Stimulated activated CD8-positive, alpha-beta memory T cell treated with anti-CD3 and anti-CD28 coated beads, Interleukin-15, amount 100 ng/mL, for 1 hour (primary cell): ENCODE data around the gene ZBTB5.

ENCODE experiments used
- DNase-seq: peaks from one replicate; pipeline ENCODE4 v3.0.0-alpha.2; 2020; ENCODE audit warnings: low read depth

The ZBTB5 gene

DNA sequence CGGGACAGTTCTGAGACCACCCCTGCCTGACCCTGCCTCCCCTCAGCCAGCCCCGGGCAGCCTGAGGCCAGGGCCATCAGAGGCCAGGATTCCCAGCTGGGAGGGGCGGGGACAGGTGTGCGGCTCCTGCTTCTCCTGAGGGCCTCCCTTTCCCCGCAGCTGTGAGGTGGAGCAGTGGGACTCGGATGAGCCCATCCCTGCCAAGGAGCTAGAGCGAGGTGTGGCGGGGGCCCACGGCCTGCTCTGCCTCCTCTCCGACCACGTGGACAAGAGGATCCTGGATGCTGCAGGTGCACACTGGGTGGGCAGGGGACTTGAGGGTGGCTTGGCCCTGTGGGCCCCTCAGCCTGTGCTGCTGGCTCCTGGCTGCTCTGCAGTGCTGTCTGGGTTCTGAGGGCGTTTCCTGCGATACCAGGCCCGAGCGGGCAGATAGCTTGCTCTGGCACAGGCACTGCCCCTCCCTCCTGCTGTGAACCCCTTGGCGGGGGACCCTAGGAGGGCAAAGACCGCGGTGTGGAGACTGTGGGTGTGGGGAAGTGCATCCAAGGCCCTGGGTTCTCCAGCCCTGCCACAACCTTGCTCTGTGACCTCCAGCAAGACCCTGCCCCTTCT, 40.5 kb downstream of the ZBTB5 start:
- DNase-seq: no peak

DNA sequence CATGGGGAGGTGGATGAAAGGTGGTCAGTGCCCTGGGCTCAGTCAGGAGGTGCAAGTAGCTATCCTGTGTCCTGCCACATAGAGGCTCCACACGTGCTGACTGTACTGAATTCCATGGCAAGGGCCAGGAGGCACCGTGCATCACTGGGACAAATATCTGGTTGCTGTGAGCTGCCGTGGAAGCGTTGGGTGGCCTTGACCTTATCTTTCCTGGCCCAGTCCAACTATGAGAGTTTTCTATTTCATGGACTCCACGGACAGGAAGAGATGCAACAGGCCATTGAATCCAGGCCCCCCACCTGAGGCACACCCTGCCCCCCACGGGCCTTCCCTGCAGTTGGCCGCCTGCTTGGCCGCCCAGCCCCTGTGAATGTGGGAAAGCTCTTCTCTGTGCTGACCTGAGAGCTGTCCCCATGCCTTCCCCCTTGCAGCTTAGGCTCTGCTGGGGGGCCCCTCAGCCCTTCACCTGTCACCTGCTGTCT, 41.0 kb downstream of the ZBTB5 start:
- DNase-seq: no peak

GRCh38 chr9:37423508-37423907, 41.7 kb downstream of the ZBTB5 start:
- no peak for DNase-seq

DNA sequence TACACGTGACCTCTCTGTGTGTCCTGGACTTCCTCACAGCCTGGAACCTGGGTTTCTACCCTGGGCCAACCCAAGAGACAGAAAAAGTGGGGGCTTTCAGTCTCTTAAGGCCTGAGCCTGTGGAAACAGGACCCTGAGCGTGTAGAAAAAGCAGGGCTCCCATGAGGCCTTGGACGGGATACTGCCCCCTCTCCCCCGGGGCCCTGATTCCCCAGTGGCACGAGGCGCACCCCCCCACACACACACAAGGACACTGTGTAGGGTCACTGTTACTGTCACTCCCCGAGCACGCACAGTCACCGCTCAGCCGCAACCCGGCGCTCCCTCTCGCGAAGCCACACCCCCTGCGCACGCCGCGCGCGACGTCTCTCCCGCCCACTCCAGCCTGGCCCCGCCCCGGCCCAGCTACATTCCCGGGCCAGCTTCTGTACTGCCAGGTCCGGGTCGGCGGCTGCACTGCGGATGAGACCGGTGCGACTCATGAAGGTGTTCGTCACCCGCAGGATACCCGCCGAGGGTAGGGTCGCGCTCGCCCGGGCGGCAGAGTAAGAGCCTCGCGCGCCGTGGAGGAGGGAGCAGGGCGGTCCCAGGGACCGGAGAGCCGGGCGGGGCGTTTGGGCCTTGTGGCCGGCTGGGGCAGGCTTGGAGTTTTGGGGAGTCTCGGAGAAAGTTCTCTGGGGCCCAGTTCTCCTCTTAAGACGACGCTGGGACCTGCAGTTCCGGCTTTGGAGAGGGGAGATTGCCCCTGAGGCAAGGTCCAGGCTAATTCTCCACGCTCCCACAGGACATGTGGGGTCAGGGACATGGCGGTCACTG, 42.8 kb downstream of the ZBTB5 start, which contains the start of gene GRHPR:
TSS of gene GRHPR (plus strand) at position 408 of the 816 bp plus-strand sequence. CDS start at position 463, 55 bp downstream.
- DNase-seq: peak; percentile 76

GRCh38 chr9:37421914-37422288, 43.3 kb downstream of the ZBTB5 start:
- no peak for DNase-seq

- DNase-seq: no peak
These were observed 44.7 kb downstream of the ZBTB5 start for GRCh38 chr9:37420271-37421215.

GRCh38 chr9:37419204-37419603, 46.0 kb downstream of the ZBTB5 start:
- DNase-seq: no peak

- DNase-seq: no peak
These were observed 47.2 kb downstream of the ZBTB5 start for GRCh38 chr9:37417857-37418618.

- no peak for DNase-seq
These were observed 47.9 kb downstream of the ZBTB5 start for GRCh38 chr9:37417252-37417803.

DNA sequence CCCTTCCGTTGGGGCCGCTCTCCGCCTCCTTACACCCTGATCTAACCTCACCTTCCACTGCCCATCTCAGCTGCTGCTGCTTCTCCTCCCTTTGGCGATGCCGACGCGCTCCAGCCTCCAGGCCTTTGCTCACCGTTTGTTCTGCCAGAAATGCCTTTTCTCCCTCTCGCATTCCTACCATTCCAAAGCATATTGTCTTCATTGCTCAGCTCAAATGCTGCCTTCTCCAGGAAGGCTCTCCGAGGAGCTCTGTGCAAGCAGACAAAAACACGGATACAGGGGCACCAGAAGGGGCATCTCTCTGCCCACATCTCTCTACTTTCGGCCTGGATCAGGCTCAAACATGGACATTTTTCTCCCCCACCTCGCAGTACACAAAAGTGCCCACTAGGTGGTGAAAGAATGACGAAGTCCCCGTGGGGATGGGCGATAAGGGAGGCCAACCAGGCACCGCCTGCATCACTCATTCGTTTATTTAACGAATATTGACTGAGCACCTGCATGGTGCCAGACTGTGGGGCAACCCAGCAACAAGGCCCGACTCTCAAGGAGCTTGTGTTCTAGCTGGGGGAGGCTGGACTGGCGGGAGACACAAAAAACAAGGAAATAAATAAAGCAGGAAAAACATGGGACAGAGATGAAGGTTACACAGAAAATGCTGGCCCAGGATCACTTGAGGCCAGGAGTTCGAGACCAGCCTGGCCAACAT, 50.1 kb downstream of the ZBTB5 start:
- peak; percentile 62 for DNase-seq

- no peak for DNase-seq
These were observed 50.7 kb downstream of the ZBTB5 start for GRCh38 chr9:37414503-37414943.

DNA sequence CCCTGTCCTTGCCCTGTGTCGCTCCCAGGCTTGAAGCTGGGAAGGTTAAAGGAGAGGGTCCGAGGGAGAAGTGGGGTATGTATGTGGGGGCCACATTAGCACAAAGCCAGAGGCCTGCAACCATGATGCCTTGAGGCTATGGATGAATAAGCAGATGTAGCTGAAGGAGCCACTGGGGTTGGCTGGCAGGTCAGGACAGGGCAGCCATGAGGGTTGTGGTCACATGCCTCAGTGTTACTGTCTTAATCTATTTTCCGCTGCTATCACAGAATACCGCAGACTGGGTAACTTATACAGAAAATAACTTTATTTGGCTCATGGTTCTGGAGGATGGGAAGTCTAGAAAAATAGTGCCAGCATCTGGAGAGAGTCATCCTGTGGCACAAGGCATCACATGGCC, 51.9 kb downstream of the ZBTB5 start:
- no peak for DNase-seq

- DNase-seq: no peak
These were observed 52.7 kb downstream of the ZBTB5 start for GRCh38 chr9:37412431-37413151.

DNA sequence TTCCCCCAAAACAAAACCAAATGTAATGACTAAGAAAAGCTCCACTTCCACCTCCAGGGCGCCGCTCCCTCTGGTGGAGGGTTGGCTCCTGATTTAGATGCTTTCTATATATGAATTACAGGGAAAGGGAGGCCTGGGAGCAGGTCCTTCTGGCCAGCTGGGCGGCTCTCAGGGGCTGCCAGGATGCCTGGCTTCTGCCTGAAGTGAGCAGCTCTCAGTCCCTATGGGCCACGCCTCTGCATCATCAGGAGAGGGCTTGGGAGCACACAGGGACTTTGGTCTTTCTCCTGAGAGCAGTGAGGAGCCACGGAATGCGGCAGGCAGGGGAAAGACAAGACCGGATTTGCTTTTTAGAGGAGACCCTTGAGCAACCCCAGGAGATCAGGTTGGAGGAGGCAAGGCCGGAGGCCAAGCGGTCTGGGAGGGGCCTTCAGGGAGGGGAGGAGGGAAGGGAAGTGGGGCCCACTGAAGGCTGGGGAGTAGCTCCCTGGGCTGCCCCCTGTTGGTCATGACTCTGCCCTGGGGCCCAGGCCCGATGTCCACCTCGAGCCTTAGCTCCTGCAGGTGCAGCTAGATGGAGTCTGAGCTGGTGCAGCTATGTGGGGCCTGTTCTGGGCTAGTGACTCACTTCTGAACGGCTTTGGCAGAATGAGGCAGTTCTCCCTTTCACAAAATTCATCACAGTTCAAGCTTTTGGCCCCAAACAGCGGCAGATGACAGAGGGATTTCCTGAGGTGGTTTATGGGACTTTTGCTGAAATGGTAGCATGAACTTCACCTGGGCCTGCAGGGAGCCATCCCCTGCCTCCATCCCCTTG, 54.1 kb downstream of the ZBTB5 start:
- DNase-seq: no peak

DNA sequence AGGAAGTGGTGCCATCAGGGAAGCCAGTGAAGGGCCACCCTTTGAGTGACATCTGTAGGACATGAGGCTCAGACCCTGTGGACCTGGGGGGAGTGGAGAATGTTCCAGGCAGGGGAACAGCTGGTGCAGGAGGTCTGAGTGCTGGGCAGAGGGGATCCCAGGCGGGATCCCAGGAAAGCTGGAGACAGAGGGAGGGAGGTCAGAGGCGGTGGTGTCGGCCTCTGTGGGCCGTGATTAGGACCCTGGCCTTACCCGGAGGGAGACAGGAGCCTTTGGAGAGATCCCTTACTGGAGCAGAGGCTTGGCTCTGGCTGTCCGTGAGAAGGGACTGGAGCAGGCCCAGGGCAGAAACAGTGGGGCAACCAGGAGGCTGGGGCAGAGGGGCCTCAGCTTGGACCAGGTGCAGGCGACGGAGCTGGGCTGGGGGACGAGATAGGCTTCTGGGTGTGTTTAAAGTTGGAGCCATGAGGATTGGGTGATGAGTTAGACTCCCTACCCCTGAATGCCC, 54.8 kb downstream of the ZBTB5 start:
- no peak for DNase-seq

- DNase-seq: peak; percentile 31
These were observed 56.1 kb downstream of the ZBTB5 start for GRCh38 chr9:37408933-37409710.

DNA sequence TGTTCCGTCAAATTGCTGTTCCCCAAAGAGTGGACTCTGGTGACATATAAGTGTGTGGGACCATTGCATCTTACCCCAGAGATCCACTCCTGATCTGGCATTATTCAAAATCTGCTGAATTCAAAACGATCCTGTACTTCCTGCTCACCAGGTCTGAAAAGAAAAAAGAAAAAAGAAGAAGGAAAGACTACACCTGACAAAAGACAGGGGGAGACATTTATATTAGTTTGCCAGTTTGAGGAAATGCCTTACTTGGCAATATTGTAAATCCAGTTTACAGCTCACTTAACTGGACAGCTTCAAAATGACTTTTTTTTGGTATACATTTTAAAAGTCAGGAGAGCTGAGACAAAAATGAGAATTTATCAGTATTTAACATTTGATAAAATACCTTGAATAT, 57.8 kb downstream of the ZBTB5 start:
- DNase-seq: no peak
